OCI-M1 (cell line): ENCODE measurements around the gene ABCC1.
A peak's percentile ranks its signal among the peaks of the same experiment; 100 is the strongest.

Experiments used
- DNase-seq: peaks from one replicate; lab custom pipeline; 2025; lab: John Stamatoyannopoulos, UW

Gene ABCC1

GRCh38 chr16:16048904-16049582 is 99.6 kb downstream of the ABCC1 start:
- peak; percentile 18 for DNase-seq

- no peak for DNase-seq
Measured at GRCh38 chr16:16050106-16050505, 100.7 kb downstream of the ABCC1 start.

DNA sequence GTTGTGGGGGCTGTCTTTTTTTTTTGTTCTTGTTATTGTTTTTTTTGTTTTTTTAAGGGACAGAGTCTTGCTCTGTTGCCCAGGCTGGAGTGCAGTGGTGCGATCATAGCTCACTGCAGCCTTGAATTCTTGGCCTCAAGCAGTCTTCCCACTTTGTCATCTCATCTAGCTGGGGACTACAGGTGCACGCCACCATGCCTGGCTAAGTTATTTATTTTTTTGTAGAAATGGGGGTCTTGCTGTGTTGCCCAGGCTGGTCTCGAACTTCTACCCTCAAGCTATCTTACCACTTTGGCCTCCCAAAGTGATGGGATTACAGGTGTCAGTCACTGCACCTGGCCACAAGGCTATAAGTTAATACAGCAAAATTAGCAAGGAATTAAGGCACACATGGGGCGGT is 101.7 kb downstream of the ABCC1 start:
- no peak for DNase-seq

- no peak for DNase-seq
Measured at GRCh38 chr16:16052916-16053315, 103.5 kb downstream of the ABCC1 start.

- DNase-seq: no peak
Measured at GRCh38 chr16:16057102-16057501, 107.7 kb downstream of the ABCC1 start.

GRCh38 chr16:16059160-16059559 is 109.7 kb downstream of the ABCC1 start:
- no peak for DNase-seq

DNA sequence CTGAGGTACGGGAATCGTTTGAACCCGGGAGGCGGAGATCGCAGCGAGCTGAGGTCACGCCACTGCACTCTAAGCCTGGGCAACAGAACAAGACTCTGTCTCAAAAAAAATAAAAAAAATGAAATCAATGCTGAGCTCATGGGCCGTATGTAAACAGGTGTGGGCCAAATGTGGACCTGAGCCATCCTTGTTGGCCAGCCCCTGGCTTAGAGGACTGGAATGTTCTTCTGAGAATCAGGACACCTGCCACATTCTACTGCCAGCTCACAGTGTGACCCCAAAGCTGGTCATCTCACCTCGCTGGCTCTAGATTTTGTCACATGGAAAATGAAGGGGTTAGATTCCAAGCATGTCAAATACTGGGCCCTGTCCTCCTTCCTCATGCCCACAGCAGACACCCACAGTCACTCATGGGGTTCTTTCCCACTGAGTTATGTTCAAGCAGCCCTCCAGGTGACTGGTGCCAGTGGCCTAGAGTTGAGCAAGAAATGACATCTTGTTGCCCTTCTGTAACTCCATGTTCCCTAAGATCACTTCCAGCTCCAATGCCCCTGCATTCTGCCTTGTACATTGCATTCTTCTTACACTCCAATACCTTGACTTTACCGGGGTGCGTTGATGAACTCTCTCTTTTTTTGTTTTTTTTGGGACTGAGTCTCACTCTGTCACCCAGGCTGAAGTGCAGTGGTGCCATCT is 110.6 kb downstream of the ABCC1 start:
- no peak for DNase-seq

DNA sequence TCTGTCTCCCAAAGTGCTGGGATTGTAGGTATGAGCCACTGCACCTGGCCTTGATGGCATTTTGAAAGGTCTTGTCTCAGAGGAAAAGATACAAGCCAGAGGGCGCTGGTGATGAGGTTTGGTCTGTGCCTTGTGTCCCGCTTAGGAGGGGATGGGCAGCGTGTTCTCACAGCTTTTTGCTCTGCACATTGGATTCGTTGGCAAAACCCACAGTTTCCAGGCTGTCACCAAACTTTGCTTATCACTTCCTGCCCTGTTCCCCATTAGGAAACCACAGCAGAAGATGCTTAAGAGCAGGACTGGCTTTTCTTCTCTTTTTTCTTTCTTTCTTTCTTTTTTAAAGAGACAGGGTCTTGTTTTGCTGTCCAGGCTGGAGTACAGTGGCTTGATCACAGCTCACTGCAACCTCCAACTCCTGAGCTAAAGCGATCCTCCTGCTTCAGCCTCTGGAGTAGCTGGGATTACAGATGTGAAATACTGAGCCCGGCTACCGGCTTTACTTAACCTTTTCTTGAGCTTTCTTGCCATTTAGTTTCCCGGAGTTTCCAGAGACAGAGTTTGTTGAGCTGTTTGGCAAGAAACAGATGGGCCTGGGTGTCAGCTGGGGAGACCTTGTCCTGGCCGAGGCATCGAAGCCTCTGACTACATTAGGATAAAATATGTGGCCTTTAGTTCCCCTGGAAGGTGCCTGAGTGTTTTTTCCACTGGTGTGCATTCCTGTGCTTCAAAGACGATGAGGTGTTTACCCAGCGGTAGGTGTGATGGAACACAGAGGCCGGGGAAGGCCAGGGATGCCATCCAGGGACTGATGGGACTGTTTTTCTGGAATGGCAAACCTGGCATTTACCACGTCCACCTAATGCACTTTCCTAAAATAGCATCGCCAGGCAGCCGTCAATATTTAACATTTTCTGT is 112.9 kb downstream of the ABCC1 start:
- DNase-seq: peak; percentile 97

- DNase-seq: peak; percentile 22
Measured at GRCh38 chr16:16063683-16064082, 114.3 kb downstream of the ABCC1 start.

GRCh38 chr16:16064874-16065384 is 115.5 kb downstream of the ABCC1 start:
- DNase-seq: no peak

DNA sequence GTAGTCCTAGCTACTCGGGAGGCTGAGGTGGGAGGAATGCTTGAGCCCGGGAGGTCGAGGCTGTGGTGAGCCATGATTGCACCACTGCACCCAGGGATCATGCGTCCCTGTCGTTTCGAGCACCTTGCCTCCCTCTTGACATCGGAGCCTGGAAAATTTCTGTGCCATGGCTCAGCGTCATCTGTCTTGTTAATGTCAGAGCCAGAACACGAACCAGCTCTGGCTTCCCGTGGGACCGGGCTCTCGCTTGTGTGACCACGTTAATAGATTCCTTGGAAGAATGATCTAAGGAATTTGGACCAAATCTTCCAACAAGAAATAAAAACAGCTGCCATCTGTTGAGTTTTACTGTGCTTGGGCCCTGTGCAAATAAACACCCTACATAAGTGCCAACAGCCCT is 117.7 kb downstream of the ABCC1 start:
- DNase-seq: no peak

GRCh38 chr16:16071631-16072244 is 122.3 kb downstream of the ABCC1 start:
- DNase-seq: peak; percentile 14

GRCh38 chr16:16073001-16073545 is 123.7 kb downstream of the ABCC1 start:
- no peak for DNase-seq

DNA sequence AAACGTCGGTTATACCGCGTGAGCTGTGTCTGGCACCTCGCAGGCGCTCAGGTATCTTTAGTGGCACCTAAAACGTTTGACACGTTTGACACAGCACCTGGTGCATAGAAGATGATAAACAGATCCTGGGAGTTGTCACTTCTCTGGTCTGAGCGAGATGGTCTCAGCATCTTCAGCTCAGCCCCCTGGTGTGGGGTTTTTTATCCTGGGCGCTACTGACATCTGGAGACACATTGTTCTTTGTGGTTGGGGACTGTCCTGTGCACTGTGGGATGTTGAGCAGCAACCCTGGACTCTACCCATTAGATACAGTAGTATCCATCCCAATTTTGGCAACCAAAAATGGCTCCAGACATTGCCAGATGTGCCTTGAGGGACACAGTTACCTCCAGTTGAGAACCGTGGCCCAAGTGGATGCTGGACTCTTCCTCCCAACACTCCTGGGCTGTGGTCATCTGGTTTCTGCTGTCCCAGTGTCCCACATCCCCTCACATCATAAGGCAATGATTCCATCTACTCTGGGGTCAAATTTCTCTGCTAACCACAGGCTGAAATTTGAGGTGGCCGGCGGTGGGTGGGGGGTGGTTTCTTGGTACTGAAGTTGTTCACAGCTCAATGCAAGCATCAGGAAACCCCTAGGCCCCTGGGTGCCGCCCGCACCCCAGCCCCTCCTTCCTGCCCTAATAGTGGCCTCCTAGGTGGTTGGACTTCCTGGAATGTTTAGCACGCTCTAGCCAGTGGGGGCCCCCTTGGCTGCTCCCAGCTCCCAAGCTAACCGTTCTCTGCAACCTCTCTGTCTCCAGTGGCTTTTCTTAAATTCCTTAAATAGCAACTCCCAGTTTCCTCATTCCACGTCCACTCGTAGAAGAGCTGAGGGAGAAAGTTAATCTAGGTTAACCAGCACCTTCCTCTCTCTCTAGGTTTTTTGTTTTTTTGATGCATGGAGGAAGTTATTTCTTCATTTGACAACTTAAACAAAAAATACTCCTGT is 124.8 kb downstream of the ABCC1 start:
- peak; percentile 84 for DNase-seq

- no peak for DNase-seq
Measured at GRCh38 chr16:16075488-16076422, 126.3 kb downstream of the ABCC1 start.

GRCh38 chr16:16076423-16076813 is 127.0 kb downstream of the ABCC1 start:
- DNase-seq: no peak

- DNase-seq: no peak
Measured at GRCh38 chr16:16080465-16081065, 131.1 kb downstream of the ABCC1 start.

- no peak for DNase-seq
Measured at GRCh38 chr16:16081141-16081540, 131.7 kb downstream of the ABCC1 start.

DNA sequence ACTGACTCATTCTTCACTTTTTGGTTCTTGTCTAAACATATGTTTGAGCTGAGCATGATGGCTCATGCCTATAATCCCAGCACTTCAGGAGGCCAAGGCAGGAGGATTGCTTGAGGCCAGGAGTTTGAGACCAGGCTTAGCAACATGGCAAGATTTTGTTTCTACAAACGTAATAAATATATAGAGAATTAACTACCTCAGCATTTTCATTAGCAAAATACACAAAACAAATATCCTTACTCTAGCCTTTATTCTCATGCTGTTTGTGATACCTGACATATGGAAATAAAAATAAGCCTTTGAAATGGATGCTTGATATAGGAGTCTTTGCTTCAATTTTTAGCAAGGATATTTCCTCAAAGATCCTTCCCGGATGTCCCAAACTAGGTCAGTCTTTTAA is 132.8 kb downstream of the ABCC1 start:
- no peak for DNase-seq
